Psoas muscle (tissue), 8 donors: ENCODE measurements around the gene HOXC11. TPM values are rescaled to one million over a fixed set of nuclear protein-coding genes. Genes with fewer than 3 reads are reported as not detected.

Experiments
- ATAC-seq, 4 donors: fragments of 200-7000 bp; cut with Tn5 transposase; one replicate each; pipeline ENCODE4 v1.9.1; 2020; ENCODE audit warnings: moderate library complexity in 3 of 4, mild to moderate bottlenecking in 2 of 4
- DNase-seq, 2 donors: peaks; one replicate each; pipeline ENCODE4 v3.0.0-alpha.2; 2020
- H3K27ac ChIP-seq: fragments of 200-600 bp; one replicate; pipeline ENCODE4 v1.8.0; 2022
- H3K27me3 ChIP-seq, 3 donors: fragments of 200-600 bp in 1 of 3; one replicate each; pipeline versions ENCODE4 v1.6.1 to v1.8.0; 2013 to 2022; ENCODE audit warnings: low read length in 2 of 3, mild to moderate bottlenecking in 2 of 3, moderate library complexity in 1 of 3; ENCODE audit not compliant: insufficient read depth in 3 of 3
- H3K36me3 ChIP-seq, 2 donors: fragments of 200-600 bp in 1 of 2; one replicate each; pipeline versions ENCODE4 v1.6.1 to v1.8.0; 2013 to 2022; ENCODE audit warnings: low read depth in 1 of 2, mild to moderate bottlenecking in 1 of 2, moderate library complexity in 1 of 2; ENCODE audit not compliant: insufficient read depth in 1 of 2
- H3K4me1 ChIP-seq: fragments of 200-600 bp; one replicate; pipeline ENCODE4 v1.8.0; 2022
- H3K4me3 ChIP-seq: fragments of 200-600 bp; one replicate; pipeline ENCODE4 v1.8.0; 2022; ENCODE audit warnings: mild to moderate bottlenecking
- H3K9me3 ChIP-seq: fragments of 200-600 bp; one replicate; pipeline ENCODE4 v1.8.0; 2022
- WGBS, 3 donors: extraction: QIAGEN DNeasy Blood & Tissue Kit; methylation state at CpG; one replicate each; pipeline versions ENCODE4 v1.1.6 to v1.1.7; 2013; 5-methylcytosine and 5-hydroxymethylcytosine counted together
- intact Hi-C, 2 donors: fragments of 100-400 bp; cut with DNase I; formaldehyde crosslinking; loops; one replicate each; pipeline versions ENCODE4 v1.11.0 to v1.14.2; 2022
- polyA plus RNA-seq, 3 donors: library from polyadenylated mRNA; stranded (reverse); fragments of 200-250 nt; gene quantifications; one replicate each; pipeline ENCODE4 v1.2.3, GENCODE V29; 2013
- total RNA-seq, 4 donors: library from RNA; stranded (reverse); fragmentation: NEBNext Ultra II Directional in 2 of 4; extraction: Animal tissue kit (Norgen Biotek cat#: 25700) in 2 of 4; gene quantifications; one replicate each; pipeline versions ENCODE4 v1.2.1 to v1.2.4, GENCODE V29; 2021 to 2023
- TF ChIP-seq, protein P1 (sequence below): fragments of 200-600 bp; IDR thresholded peaks from one replicate; pipeline ENCODE4 v1.8.0; 2022; ENCODE audit warnings: antibody characterized with exemption
- donor health status: healthy with polysubstance abuse.
- donor health status: DM: no; HTN: no; CAD: no; lungs with moderate emphysema.
- donor health status: Bipolar disorder and iron deficiency.
- donor health status: healthy.
- donor health status: DM: yes; HTN: yes; CAD: no.
- donor health status: DM: no; HTN: no; CAD: no.
- donor health status: DM: no; HTN: no; CAD: no.
- donor health status: DM: yes; HTN: yes; CAD: no.

Gene HOXC11
- total and polyA plus RNA-seq, 7 donors = 0.34 to 2.2 (median 0.82) TPM; not detected in 2

DNA sequence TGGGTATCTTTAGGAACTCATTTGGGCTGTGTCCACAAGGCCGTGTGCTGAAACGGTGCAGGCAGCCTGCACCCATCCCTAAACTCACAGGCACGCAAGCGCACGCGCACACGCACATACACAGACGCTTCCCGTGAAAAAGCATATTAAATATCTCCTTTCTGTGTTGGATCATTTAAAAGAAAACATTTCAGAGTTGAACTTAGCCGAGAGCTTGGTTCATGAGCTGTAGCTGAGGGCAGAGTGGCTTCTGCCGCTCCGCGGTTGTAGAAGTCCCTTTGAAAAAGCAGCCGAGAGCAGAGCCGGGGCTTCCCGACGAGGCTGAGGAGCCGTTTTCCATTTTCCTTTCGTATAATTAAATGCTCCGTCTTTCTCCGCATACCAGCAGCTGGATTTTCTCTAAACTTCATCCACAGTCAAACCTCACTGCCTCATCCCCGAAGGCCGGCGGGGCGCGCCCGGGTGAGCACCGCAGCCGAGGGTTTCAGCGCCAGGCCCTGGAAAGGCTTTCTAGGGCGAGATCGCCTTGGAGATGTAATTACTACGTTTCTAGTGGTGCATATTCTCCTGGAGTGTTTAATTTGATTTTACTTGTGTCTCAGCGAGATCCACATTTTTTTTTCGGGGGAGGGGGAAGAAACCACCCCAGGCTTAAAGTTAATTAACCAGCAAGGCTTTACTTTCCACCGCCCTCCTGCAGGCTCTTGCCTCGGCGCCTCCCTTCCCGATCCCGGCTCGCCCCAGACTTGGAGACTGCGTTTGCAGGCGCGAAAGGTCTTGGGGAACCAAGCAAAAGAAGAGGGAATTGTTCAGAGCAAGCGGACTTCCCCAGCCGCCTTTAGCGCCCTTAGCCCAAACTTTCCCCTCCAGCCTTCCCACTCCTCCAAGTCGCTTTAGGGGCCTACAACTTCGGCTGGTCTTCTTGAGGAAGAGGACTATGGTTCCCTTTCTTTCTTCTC lies 37.3 kb upstream of the HOXC11 start:
- no peak overlapping the region for H3K27ac ChIP-seq

DNA sequence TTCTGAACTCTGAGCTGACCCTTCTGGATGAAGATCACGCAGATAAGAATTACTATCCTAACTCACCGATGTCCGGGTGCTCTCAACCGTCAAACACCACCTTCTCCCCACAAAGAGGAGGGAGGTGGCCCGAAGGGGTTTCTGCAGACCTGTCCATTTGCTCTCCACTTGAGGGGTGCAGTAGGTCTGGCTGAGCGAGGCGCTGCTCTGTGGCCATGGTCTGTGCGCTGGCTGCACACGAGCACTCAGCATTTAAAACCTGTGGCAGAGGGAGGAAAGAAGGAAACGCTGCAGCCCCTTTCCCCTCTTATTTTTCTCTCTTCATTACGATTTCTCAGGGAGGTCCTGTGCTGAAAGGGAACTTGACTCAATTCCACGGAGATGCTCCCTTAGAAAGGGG lies 35.8 kb upstream of the HOXC11 start:
- intact Hi-C loops = no loop called here
- Histone ChIP-seq H3K27me3 (peaks cover 5 to 100% (median 55%) of the 10 kb centered on the region in 3 donors), H3K4me3 (no peak overlapping the region), H3K9me3 (no peaks in the 10 kb centered on the region), H3K4me1 (peaks cover 9% of the 10 kb centered on the region), H3K27ac (no peak overlapping the region), H3K36me3 (no peaks in the 10 kb centered on the region)
- WGBS, 3 donors = 26 to 36% (median 29%) methylated on average over 12 of the region's 12 CpGs
- TF ChIP-seq, protein P1, sequence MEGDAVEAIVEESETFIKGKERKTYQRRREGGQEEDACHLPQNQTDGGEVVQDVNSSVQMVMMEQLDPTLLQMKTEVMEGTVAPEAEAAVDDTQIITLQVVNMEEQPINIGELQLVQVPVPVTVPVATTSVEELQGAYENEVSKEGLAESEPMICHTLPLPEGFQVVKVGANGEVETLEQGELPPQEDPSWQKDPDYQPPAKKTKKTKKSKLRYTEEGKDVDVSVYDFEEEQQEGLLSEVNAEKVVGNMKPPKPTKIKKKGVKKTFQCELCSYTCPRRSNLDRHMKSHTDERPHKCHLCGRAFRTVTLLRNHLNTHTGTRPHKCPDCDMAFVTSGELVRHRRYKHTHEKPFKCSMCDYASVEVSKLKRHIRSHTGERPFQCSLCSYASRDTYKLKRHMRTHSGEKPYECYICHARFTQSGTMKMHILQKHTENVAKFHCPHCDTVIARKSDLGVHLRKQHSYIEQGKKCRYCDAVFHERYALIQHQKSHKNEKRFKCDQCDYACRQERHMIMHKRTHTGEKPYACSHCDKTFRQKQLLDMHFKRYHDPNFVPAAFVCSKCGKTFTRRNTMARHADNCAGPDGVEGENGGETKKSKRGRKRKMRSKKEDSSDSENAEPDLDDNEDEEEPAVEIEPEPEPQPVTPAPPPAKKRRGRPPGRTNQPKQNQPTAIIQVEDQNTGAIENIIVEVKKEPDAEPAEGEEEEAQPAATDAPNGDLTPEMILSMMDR = no peak
- no peak for ATAC-seq
- DNase-seq = no peak

More for the DNA sequence above, 37.3 kb upstream of the HOXC11 start:
- Histone ChIP-seq H3K4me3 (no peak overlapping the region), H3K9me3 (no peaks in the 10 kb centered on the region), H3K27me3 (peaks cover 6 to 100% (median 52%) of the 10 kb centered on the region in 3 donors), H3K4me1 (peaks cover 9% of the 10 kb centered on the region), H3K36me3 (no peaks in the 10 kb centered on the region)
- intact Hi-C loops = no loop called here
- TF ChIP-seq, protein P1 = no peak
- WGBS, 3 donors = 34 to 53% (median 44%) methylated on average over 49 of the region's 49 CpGs
- DNase-seq (no peak), ATAC-seq (no peak)

DNA sequence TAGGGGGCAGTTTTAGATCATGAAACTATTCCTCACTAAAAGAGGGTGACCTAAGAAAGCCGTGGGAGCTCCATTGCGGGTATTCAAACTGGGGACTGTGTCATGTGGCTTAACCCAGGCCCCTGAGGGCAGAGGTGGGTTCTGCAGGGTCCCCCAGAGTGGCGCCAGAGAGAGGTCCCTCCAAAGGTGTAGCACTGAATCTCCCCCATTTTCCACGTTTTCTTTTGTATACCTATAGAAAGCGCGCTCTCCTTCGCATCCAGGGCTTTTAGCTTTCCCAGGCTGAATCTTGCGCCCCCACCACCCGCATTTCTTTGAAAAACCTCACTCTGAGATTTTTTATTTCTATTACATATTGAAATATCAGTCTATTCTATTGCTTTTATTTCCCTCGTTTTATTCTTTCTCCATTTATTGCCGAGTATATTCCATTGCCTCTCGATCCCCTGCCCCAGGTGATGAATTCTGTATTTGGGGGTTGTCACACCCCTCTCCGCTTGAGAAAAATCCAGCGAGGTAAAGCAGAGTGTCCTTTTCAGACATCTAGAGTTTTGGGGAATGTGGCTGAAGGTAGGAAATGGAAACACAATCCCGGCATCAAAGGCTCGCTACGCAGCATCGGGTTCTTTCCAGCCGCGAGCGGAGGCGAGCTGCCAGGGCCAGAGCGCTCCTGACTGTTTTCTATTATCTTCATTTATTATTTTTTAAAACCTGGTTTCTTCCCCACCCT lies 35.2 kb upstream of the HOXC11 start:
- TF ChIP-seq, protein P1 = no peak
- DNase-seq = no peak
- no peak for ATAC-seq
- Histone ChIP-seq H3K36me3 (no peaks in the 10 kb centered on the region), H3K9me3 (no peaks in the 10 kb centered on the region), H3K27me3 (peaks cover 0 to 100% (median 57%) of the 10 kb centered on the region in 3 donors), H3K4me1 (peaks cover 9% of the 10 kb centered on the region), H3K27ac (no peak overlapping the region), H3K4me3 (peak overlapping the region; percentile 58)
- 16 to 18% (median 18%) methylated on average over 23 of the region's 23 CpGs for WGBS, 3 donors
- intact Hi-C loops = no loop called here

DNA sequence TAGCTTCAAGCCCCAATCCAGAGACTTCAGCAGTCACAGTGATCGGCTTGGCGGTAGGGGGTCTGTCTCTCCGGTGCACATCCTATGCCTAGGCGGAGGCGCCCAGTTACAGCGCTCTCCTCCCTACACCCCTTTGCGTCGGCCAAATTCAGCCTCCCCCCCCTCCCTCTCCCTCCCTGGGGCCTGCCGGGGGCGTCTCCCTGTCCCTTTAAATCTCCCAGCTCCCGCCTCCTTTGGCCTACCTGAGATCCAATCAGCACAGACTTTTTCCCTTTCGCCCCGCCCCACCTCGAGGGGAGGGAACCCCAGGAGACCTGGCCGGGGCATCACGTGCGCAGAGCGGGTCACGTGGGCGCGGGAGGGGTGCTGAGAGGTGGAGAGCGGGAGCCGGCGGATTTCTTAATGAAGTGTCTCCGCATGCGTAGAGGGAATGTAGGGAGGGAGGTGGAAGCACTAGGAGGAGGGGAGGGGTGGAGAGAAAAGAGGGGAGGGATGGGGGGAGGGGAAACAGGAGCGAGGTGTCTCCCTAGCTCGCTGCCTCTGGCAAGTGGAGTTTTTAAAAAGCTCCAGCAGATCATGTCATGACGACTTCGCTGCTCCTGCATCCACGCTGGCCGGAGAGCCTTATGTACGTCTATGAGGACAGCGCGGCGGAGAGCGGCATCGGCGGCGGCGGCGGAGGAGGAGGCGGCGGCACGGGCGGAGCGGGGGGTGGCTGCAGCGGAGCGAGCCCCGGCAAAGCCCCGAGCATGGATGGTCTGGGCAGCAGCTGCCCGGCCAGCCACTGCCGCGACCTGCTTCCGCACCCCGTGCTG lies 34.4 kb upstream of the HOXC11 start, which contains the start of gene HOXC13:
TSS of gene HOXC13 (plus strand) at position 506 of the 815 bp plus-strand sequence. CDS start at position 582, 76 bp downstream.
- intact Hi-C loops = no loop called here
- ATAC-seq (peak; percentile 90 to 100 (median 98)), DNase-seq (peak; percentile 72 to 93)
- TF ChIP-seq, protein P1 = no peak
- Histone ChIP-seq H3K9me3 (no peaks in the 10 kb centered on the region), H3K27ac (no peak within 1 kb of the TSS), H3K36me3 (no peaks in the 10 kb centered on the region), H3K27me3 (peaks cover 0 to 100% (median 56%) of the 10 kb centered on the region in 3 donors), H3K4me3 (peak within 1 kb of the TSS; percentile 58), H3K4me1 (peaks cover 9% of the 10 kb centered on the region)
- 1 to 4% (median 2%) methylated on average over 45 to 56 of the region's 56 CpGs for WGBS, 3 donors
